EH (cell line): ENCODE measurements around the gene LRRC25.
"Not testable (repeated sequence)": the region's sequence is repeated elsewhere in the genome, so short reads cannot be mapped to it uniquely, and the experiment has no call there.

Experiments used
- DNase-seq: peaks from one replicate; pipeline ENCODE4 v3.0.0-alpha.2; 2015; ENCODE audit warnings: low read depth

LRRC25 gene

DNA sequence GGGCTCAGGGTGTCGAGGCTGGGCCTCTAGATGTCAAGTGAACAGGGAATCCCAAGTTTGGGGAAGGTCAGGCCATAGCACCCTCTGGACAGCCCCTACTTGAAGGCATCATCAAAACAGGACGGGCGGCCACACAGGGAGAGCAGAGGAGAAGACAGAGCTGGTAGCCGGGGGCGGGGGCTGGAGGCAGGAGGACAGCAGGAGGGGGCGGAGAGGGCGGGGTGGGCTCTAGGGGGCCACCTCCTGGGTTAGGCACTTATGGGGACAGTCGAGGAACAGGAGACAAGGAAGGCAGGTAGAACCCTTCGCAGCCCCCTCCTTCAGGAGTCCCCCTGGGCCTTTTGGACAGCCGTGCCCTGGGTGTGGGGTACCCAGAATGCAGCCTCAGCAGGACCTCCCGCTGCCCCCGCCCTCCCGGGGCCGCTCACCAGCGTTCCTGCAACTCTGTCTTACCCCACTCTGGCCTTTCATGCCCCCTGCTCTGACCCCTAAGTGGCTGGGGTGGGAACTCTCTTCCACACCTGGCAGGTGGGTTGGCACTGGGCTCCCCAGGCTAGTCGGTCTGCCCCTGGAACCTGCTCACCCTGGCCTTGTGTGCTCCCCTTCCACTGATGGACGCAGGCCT, 27.6 kb upstream of the LRRC25 start:
- no peak for DNase-seq

GRCh38 chr19:18424122-18424889, 26.9 kb upstream of the LRRC25 start:
- DNase-seq: no peak

- DNase-seq: no peak
These were observed 26.0 kb upstream of the LRRC25 start for GRCh38 chr19:18423258-18424020.

GRCh38 chr19:18422530-18423191, 25.2 kb upstream of the LRRC25 start:
- DNase-seq: no peak

- DNase-seq: no peak
These were observed 24.0 kb upstream of the LRRC25 start for GRCh38 chr19:18421371-18421959.

GRCh38 chr19:18420930-18421329, 23.5 kb upstream of the LRRC25 start:
- no peak for DNase-seq

DNA sequence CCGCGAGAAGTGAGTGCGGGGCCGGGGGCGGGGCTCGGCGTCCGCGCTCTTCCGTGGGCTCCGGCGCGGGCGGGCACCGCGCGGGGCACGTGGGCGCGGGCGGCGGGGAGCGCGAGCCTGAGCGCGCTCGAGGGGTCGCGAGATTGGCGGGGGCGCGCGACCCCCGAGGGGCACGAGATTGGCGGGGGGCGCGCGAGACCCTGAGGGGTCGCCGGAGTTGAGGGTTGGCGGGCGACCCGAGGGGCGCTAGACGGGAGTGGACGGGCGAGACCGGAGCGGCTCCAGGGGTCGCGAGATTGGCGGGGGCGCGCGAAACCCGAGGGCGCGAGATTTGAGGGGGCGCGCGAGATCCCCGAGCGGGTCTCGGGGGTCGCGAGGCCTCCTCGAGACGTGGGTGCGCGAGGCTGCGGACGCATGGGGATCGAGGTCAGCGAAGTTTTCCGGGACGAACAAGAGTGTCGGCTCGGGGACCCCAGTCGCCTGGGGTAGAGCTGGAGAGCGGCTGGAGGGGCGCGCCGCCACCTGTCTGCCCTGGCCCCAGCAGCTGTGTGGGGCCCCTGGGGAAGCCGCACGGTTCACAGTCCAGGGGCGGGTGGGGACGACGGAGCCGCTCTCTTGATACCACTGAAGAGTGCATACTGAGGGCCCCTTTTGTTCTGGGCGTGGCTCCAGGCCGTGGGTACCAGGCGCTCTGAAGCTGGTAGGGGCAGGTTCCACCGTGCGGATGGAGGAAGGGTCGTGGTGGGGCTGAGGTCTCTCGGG, 22.5 kb upstream of the LRRC25 start:
- DNase-seq: no peak

GRCh38 chr19:18419195-18419698, 21.8 kb upstream of the LRRC25 start, which contains the start of gene SSBP4:
SSBP4 (plus strand) TSS chr19:18419398; CDS start chr19:18419649, 251 bp downstream.
- DNase-seq: peak; percentile 82

DNA sequence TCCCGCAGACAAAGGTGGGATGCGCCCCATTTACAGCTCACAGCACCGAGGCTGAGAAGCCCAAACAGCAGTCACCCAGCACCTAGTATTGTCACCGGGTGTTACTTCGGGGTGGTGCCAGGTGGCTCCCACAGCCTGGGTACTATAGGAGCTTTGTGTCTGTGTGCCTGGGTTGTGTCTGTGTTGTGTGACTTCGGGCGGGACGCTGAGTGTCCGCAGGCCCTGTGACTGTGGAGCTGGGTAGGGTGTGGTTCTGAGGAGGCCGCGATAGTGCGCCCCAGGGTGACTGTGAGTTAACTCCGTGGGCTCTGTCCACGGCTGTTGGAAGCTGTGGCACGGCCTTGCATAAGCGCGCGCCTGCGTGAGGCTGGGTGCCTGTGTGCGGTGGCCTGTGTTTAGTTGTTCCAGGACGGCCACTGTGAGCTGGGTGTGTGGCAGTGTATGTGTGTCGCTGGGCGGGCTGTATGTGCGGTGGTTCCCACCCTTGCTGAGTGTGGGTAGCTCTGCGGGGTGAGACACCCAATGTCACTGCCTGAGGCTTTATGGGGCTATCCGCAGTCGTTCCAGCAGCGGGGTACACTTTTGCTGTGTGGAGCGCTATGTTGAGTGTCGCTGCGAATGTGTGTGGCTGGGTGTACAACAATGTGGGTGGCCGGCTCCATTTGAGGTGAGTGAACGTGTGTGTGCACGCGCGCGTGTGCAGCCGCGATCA, 21.2 kb upstream of the LRRC25 start:
- no peak for DNase-seq

DNA sequence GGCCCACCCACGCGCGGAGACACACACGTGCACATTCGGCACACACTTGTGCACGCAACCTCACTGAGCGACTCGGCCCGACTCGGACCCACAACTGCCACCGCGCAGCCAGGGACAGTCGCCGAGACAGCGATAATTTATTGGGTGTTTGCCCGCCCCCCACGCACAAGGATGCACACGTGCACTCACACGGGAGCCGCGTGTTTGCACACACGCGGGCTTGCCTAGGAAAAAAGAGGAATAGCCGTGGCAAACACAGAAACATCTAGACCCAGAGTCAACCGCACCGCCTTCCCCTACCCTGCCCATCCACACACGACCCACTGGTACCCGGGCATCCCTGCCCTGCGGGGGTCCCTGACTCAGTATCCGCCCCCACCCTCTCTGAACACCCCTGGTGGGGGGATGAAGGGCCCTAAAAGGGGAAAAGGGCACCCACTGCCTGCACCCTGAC, 20.6 kb upstream of the LRRC25 start:
- DNase-seq: no peak

DNA sequence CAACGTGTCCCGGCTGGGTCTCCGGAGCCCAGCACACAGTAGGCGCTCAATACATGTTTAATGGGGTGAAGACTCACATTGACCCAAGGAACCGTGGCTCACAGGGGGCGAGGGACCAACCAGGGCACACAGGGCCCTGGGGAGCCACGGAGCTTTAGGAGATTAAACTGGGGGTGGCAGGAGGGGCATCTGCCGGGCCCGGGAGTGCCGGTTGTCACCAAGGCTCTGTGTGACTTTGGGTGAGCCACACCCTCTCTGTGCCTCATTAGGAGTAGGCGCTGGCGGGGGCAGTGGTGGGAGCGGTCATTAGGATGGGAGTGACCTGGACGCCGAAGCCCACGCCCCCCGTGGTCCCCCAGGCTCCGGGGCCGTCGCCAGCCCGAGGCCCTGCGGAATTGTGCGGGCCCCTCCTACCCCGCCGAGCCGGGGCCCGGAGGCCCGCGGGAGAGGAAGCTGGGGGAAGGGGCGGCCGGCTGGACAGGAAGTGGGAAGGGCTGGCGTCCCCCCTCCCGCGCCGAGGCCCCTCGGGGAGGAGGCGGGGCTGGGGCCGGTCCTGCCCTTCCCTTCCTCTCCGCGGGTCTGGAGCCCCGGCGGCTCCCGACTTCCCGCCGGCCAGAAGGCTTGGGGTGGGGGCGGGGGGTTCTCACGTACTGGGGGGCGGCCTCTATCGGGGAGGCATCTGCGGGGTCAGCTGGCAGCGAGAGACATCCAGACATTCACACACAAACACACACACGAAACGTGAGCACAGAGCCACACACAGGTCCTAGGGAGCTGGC, 20.0 kb upstream of the LRRC25 start:
- DNase-seq: peak; percentile 91

DNA sequence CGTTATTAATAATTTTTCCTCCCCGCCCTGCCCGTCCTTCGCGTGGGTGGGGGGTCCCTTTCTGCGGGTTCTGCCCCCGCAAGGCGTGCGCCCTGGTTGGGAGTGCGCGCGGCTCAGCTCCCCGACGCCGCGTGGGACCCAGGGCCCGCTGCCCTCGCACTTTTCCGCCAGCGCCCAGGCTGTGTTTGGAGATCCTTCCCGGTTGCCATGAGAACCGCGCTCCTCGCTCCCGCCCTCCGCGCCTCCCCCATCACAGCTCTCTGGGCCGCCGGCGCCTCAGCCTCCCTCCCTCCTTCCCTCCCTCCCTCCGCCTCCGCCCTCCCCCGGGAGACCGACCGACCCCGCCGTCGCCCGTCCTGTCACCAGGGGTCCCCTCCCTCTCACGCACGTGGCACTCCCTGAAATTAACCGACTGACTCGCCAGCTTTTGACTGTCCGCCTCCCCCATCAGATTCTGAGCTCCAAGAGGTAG, 19.4 kb upstream of the LRRC25 start:
- peak; percentile 92 for DNase-seq

DNA sequence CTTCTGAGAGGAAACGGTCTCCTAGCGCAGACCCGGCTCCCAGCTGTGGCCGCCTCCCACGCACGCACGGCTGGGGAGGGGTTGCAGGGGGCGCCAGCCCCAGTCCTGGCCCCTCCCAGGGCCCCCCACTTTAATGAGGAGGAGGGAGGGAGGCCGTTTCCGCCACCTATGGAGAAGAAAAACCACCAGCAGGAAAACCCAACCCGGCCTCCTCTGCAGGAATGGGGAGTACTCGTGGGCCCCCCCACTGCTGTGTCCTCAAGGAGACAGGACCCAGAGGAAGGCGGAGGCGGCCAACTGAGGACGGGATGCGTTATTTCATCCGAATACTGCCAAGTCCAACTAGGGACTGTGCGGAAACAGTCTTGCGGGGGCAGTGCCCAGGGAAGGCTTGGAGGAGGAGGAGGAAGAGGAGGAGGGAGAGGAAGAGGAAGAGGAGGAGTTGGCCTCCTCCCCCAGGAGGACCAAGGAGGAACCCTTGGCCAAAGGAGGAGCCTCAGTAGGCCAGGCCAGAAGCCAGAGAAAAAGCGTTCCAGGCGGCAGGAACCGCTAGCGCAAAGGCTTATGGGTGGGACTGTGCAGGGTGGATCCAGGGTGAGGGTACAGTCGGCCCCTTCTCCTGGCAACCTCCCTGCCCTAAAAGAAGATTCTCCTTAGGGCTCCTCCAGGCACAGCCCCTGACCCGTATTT, 17.9 kb upstream of the LRRC25 start:
- DNase-seq: peak; percentile 85

DNA sequence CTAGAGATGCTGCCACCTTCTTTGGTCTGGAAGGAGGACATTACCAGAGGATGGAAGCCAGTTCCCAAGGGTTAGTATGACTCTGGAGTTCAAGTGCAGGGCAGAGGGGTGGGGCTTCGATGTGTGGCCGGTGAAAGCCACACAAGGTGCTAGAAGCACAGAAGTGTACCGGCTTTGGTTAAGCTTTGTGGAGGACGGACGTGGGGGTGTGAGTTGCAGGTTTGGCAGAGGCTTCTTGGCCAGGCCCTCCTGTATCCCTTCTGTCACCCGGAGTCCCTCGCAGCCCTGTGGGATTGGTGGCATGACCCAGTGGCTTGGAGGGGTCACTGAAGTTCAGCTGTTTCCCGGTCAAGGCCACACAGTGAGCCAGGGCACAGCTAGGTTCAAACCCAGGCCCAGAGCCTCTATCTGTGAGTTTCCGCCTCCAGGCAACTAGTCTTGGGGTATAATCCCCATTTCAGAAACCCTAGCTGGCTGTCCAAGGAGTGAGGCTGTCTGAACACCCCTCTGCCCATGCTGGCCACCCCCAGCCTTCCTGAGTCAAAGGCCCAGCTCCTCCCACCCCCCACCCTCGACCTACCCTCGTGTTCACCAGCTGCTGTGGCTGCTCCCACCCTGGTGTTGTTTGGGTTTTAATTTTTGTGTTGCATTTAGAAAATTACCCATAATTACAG, 17.2 kb upstream of the LRRC25 start:
- DNase-seq: peak; percentile 56

- DNase-seq: no peak
These were observed 15.3 kb upstream of the LRRC25 start for GRCh38 chr19:18412610-18413239.

- no peak for DNase-seq
These were observed 10.6 kb upstream of the LRRC25 start for GRCh38 chr19:18408053-18408476.

DNA sequence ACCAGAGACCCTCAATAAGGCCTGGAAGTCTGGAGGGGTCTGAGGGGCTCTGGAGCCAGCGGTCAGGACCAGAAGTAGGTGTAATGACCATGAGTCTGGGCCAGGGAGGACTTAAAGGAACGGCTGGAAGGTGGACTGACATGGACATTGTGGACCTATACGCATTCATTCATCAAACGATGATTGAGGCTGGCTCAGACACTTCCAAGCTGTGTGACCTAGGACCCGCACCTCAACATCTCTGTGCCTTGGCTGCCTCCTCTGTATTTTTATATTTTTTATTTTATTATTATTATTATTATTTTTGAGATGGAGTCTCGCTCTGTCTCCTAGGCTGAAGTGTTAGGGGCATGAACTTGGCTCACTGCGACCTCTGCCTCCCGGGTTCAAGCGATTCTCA, 9.3 kb upstream of the LRRC25 start:
- DNase-seq: no peak

GRCh38 chr19:18405754-18406153, 8.3 kb upstream of the LRRC25 start:
- DNase-seq: not testable (repeated sequence)
